GM18526 (cell line): Measurements from ENCODE around the gene MYOZ2.

ENCODE experiments used
- POLR2A ChIP-seq: IDR thresholded peaks from 3 replicates; pipeline ENCODE4 v1.6.1; 2011; ENCODE audit not compliant: insufficient read length; ENCODE audit errors: extremely low read depth

MYOZ2 gene

GRCh38 chr4:119113033-119113655 is 22.5 kb upstream of the MYOZ2 start:
- no peak for TF ChIP-seq POLR2A

GRCh38 chr4:119116021-119116420 is 19.6 kb upstream of the MYOZ2 start:
- no peak for TF ChIP-seq POLR2A

GRCh38 chr4:119116925-119117900 is 18.4 kb upstream of the MYOZ2 start:
- no peak for TF ChIP-seq POLR2A

- TF ChIP-seq POLR2A = no peak
These were observed 17.2 kb upstream of the MYOZ2 start for GRCh38 chr4:119118397-119118796.

- TF ChIP-seq POLR2A = no peak
These were observed 11.3 kb upstream of the MYOZ2 start for GRCh38 chr4:119124352-119124751.

GRCh38 chr4:119125931-119126330 is 9.7 kb upstream of the MYOZ2 start:
- no peak for TF ChIP-seq POLR2A

- no peak for TF ChIP-seq POLR2A
These were observed 7.5 kb upstream of the MYOZ2 start for GRCh38 chr4:119128148-119128547.

- TF ChIP-seq POLR2A = no peak
These were observed 5.1 kb upstream of the MYOZ2 start for GRCh38 chr4:119130365-119131065.

GRCh38 chr4:119131164-119131563 is 4.5 kb upstream of the MYOZ2 start:
- TF ChIP-seq POLR2A = no peak

GRCh38 chr4:119132306-119132705 is 3.3 kb upstream of the MYOZ2 start:
- TF ChIP-seq POLR2A = no peak

GRCh38 chr4:119136546-119136945 is 914 bp downstream of the MYOZ2 start:
- no peak for TF ChIP-seq POLR2A

- no peak for TF ChIP-seq POLR2A
These were observed 2.4 kb downstream of the MYOZ2 start for GRCh38 chr4:119138046-119138445.

- TF ChIP-seq POLR2A = no peak
These were observed 3.7 kb downstream of the MYOZ2 start for GRCh38 chr4:119139311-119139710.

GRCh38 chr4:119139822-119140252 is 4.2 kb downstream of the MYOZ2 start:
- no peak for TF ChIP-seq POLR2A

GRCh38 chr4:119142833-119143232 is 7.2 kb downstream of the MYOZ2 start:
- no peak for TF ChIP-seq POLR2A

- no peak for TF ChIP-seq POLR2A
These were observed 13.5 kb downstream of the MYOZ2 start for GRCh38 chr4:119149110-119149509.
